Chondrocyte (in vitro differentiated cells): ENCODE results near the gene DGCR2. TPM values are rescaled to one million over a fixed set of nuclear protein-coding genes. Genes with fewer than 3 reads are reported as not detected.

Experiments
- DNase-seq: peaks from one replicate; pipeline ENCODE4 v3.0.0; 2021; ENCODE audit warnings: mixed read lengths, low spot score
- H3K27ac Mint-ChIP-seq: one replicate; pipeline ENCODE4 v1.8.0; 2021; ENCODE audit warnings: mild to moderate bottlenecking, moderate library complexity, mixed read lengths; ENCODE audit not compliant: unreplicated experiment
- H3K27me3 Mint-ChIP-seq: 2 replicates; pipeline ENCODE4 v1.8.0; 2021; ENCODE audit warnings: low read depth, mixed read lengths
- H3K36me3 Mint-ChIP-seq: 2 replicates; pipeline ENCODE4 v1.8.0; 2021; ENCODE audit warnings: low read depth, mixed read lengths
- H3K4me1 Mint-ChIP-seq: 2 replicates; pipeline ENCODE4 v1.8.0; 2021; ENCODE audit warnings: low read depth, mild to moderate bottlenecking, mixed read lengths
- H3K4me3 Mint-ChIP-seq: one replicate; pipeline ENCODE4 v1.8.0; 2021; ENCODE audit warnings: mild to moderate bottlenecking, moderate library complexity, mixed read lengths; ENCODE audit not compliant: unreplicated experiment
- H3K9me3 Mint-ChIP-seq: 2 replicates; pipeline ENCODE4 v1.8.0; 2021; ENCODE audit warnings: low read depth, mixed read lengths
- CTCF ChIP-seq: fragments of 200-600 bp; sonication (generic); IDR thresholded peaks from 2 replicates; pipeline ENCODE4 v1.5.0; 2021; ENCODE audit warnings: antibody characterized with exemption, mild to moderate bottlenecking, moderate library complexity
- total RNA-seq: library from RNA; stranded (reverse); gene quantifications from 3 replicates; pipeline ENCODE4 v1.2.1, GENCODE V29; 2021

The DGCR2 gene
- total RNA-seq, 1 donor from 2014 or later = 45.8 TPM

GRCh38 chr22:19132153-19132552 is 9.9 kb upstream of the DGCR2 start:
- H3K27me3 Mint-ChIP-seq = no peaks in the 10 kb centered on the region
- H3K4me1 Mint-ChIP-seq = no peaks in the 10 kb centered on the region
- no peak overlapping the region for H3K4me3 Mint-ChIP-seq
- no peak for DNase-seq
- TF ChIP-seq CTCF = no peak
- H3K36me3 Mint-ChIP-seq = peaks cover 37% of the 10 kb centered on the region
- no peaks in the 10 kb centered on the region for H3K9me3 Mint-ChIP-seq
- H3K27ac Mint-ChIP-seq = no peak overlapping the region

GRCh38 chr22:19131685-19132015 is 9.4 kb upstream of the DGCR2 start:
- Mint-ChIP-seq H3K4me3 (no peak overlapping the region), H3K27ac (no peak overlapping the region), H3K27me3 (no peaks in the 10 kb centered on the region), H3K36me3 (peaks cover 32% of the 10 kb centered on the region), H3K4me1 (no peaks in the 10 kb centered on the region), H3K9me3 (no peaks in the 10 kb centered on the region)
- no peak for TF ChIP-seq CTCF
- DNase-seq = no peak

- TF ChIP-seq CTCF = no peak
- no peaks in the 10 kb centered on the region for H3K27me3 Mint-ChIP-seq
- peak; percentile 85 for DNase-seq
- no peak within 1 kb of the TSS for H3K27ac Mint-ChIP-seq
- no peak within 1 kb of the TSS for H3K4me3 Mint-ChIP-seq
- H3K36me3 Mint-ChIP-seq = peaks cover 28% of the 10 kb centered on the region
- no peaks in the 10 kb centered on the region for H3K4me1 Mint-ChIP-seq
- no peaks in the 10 kb centered on the region for H3K9me3 Mint-ChIP-seq
Measured at GRCh38 chr22:19130959-19131684, 8.9 kb upstream of the DGCR2 start, which contains the start of gene TSSK2. TSSK2 (plus strand) TSS chr22:19131308; CDS start chr22:19131400, 92 bp downstream.

- no peaks in the 10 kb centered on the region for H3K9me3 Mint-ChIP-seq
- H3K4me3 Mint-ChIP-seq = no peak overlapping the region
- no peaks in the 10 kb centered on the region for H3K4me1 Mint-ChIP-seq
- TF ChIP-seq CTCF = no peak
- peak; percentile 88 for DNase-seq
- peaks cover 19% of the 10 kb centered on the region for H3K36me3 Mint-ChIP-seq
- no peaks in the 10 kb centered on the region for H3K27me3 Mint-ChIP-seq
- H3K27ac Mint-ChIP-seq = no peak overlapping the region
Measured at GRCh38 chr22:19129871-19130270, 7.7 kb upstream of the DGCR2 start.

- TF ChIP-seq CTCF = no peak
- no peaks in the 10 kb centered on the region for H3K9me3 Mint-ChIP-seq
- no peak overlapping the region for H3K27ac Mint-ChIP-seq
- peaks cover 16% of the 10 kb centered on the region for H3K36me3 Mint-ChIP-seq
- H3K4me3 Mint-ChIP-seq = no peak overlapping the region
- DNase-seq = no peak
- no peaks in the 10 kb centered on the region for H3K27me3 Mint-ChIP-seq
- H3K4me1 Mint-ChIP-seq = no peaks in the 10 kb centered on the region
Measured at GRCh38 chr22:19128946-19129727, 6.9 kb upstream of the DGCR2 start.
